ENCODE results near the gene SLC45A2.

Gene SLC45A2

DNA sequence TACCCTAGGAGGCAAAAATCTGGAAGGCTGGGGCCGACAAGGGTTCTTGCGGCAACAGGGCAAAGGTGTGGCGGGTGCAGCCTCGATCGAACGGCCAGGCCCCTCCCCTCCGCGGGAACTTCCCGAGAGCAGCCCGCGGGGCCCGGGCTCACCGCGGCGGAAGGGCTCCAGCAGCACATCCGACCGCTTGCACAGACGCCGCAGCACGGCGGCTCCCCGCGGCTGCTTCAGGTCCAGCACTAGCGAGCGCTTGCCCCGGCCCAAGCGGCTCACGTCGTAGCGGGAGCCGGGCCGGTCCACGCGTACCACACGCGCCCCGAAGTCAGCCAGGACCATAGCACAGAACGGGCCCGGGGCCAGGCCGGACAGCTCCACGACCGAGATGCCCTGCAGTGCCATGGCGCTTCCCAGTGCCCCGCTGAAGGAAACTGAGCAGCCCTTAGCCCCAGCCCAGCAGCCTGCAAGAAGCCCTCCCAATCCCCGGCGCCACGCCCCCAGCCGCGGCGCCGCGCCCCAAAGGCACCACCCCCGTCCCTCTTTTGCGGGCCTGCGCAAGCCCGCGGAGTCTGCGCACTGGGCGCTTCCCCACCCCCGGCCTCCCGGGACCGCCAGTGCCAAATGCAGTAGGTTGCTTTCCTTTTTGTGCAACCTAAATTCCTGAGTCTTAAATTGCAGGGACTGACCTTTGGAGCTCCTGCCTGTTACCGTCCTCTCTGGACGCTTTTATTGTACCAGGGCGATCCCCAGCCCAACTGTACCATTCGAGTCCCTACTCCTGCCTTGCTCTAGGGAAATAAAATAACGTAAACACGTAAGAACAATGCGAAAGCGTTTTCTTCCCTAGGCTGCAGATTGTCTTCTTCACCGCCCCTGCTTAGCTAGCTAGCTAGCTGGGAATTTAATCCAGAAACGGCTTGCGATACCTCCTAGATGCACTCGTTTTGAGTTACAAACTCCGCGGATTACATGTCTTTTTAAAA lies 23.4 kb upstream of the SLC45A2 start, which contains the start of gene AMACR:
Gene AMACR (minus strand): TSS at position 430 of the 980 bp plus-strand sequence. CDS start 31 bp downstream, at position 399.
- DNase-seq (ENCODE audit: low read depth), result peak; percentile 95

DNA sequence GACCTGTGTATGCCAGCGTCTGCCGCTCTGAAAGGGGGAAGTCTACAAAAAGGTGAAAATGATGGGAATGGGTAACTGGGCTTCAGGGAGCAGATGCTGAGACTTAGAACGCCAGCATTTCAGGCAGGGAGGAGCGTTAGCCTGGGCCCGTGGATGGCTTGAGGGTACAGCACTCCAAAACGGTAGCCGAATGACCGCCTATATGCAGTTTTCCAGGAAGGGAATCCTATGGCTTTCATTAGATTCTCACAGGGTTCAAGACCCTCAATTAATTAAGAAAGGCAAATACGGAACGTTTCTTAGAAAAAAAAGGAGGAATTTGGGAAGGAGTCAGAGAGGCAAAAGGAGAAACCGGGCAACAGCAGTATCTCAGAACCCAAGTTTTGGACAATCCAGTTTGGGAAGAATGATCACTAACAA lies 22.7 kb upstream of the SLC45A2 start:
- peak; percentile 25 for DNase-seq (ENCODE audit: low read depth)

DNA sequence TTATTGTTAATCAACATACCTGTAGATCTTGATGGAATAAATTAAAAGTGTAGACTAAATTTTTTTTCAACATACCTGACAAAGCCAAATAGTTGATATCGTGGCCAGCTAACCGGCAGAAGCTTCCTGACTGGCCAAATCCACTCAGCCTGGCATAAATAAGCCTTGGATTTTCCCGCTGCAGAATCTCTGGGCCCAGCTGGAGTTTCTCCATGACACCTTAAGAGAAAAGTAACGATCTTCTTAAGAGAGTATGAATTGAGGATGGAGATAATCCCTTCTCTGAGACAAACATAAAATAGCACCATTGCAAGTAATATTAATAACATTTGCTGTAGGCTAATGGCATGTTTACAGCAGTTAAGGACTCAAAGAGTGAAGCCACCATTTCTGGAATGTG lies 21.2 kb upstream of the SLC45A2 start:
- no peak for DNase-seq (ENCODE audit: low read depth)

DNA sequence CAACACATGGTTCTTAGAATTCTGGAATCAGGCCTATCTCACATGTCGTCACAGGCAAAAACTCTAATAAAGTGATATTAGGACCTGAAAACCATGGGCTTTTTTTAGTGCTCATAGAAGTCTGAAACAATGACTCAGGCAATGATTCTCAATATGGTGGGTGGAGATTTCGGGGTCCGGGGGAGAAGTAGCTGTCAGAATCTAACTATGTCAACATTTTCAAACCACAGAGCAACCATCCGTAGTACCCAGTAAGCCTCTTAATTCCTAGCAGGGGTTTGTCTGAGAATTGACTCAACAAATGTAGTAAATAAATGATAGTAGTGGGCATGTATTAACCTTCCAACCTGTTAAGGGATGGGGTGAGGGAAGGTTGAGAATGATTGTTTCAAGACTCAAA lies 20.7 kb upstream of the SLC45A2 start:
- no peak for DNase-seq (ENCODE audit: low read depth)

DNA sequence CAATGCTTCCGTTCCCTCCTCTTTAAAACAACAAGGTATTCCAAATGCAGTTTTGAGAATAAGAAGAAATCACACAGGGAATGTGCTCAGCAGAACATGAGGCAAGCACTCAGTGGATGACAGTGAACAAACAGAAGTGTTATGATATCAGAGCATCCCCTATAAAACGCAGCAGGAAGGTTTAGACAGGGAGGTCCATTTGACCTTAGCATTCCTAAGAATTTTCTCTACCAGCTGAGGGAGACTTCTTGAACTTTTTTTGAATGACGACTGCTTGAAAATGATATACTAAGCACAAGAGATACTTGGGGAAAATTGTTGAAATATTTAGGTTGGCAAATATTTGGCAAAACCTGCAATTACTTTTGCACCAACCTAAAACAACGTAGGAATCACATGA lies 19.4 kb upstream of the SLC45A2 start:
- DNase-seq (ENCODE audit: low read depth), result no peak

DNA sequence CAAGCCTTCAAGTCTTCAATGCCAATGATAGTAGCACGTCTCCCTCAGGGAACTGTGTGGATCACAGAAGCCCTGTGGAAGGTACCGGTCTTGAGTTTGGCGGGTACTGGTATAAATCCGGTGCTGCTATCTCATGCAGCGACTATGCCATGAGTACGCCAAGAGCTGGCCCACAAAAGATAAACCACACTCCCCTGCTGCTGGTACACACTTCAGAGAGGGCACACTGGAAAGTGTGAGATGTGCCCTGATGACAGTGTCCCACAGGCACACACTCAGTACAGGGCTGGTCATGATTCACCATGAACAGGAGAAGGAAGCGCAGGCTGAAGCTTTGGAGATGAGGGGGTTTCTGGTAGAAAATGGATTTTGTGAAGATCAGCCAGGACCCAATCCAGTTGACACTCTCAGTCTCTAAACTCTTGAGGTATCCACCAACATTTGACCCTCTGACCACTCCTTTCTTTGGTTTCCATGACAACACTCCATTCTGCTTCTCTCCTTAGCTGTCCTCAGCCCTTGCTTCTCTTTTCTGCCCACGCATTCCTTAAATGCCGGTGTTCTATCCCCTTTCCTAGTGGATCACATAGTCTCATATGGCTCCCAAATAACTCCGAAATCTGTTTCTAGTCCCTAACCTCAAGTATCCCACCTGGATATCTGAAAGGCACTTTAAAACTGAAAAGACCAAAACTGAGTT lies 18.3 kb upstream of the SLC45A2 start:
- DNase-seq (ENCODE audit: low read depth), result peak; percentile 33

DNA sequence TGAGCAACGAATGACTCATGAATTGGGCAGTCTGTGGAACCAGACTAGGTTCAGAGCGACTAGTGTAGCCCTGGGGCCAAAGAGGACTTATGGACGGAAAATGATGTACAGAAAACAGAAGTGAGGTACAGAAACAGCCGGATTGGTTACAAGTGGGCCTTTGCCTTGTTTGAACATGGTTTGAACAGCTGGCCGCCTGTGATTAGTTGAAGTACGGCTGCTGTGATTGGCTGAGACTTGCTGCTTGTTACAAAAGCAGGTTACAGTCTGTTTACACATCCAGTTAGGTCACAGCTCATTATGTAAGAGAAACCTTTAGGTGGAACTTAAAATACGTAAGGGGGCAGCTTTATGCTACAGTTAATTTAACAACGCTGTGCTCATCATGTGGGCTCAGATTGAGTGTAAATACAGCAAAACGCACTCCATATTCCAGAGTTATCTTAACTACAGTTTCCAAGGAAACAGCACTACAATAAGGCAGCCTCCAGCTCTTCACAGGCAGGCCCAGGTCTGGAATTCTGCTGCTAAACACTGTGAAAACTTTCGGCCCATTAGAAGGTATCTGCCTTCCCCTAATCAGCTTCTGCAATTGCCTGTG lies 16.8 kb upstream of the SLC45A2 start:
- DNase-seq (ENCODE audit: low read depth), result peak; percentile 71

DNA sequence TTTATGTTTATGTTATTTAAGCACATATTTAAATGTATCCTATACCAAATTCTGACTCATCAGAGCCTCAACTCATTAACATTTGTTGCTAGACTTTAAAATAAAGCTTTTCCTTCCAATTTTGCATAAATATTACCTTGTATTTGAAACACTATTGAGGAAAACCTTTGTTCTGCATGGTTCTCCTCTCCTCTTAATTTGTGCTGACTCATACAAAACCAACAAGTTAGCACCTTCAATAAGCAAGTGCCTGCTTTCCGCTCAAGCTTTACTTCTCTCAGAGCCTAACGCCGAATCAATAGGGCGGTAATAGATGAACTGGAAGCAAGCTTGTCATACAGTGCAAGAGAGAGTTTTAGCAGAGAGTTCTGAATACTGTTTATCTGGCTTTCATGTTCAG lies 15.5 kb upstream of the SLC45A2 start:
- no peak for DNase-seq (ENCODE audit: low read depth)

DNA sequence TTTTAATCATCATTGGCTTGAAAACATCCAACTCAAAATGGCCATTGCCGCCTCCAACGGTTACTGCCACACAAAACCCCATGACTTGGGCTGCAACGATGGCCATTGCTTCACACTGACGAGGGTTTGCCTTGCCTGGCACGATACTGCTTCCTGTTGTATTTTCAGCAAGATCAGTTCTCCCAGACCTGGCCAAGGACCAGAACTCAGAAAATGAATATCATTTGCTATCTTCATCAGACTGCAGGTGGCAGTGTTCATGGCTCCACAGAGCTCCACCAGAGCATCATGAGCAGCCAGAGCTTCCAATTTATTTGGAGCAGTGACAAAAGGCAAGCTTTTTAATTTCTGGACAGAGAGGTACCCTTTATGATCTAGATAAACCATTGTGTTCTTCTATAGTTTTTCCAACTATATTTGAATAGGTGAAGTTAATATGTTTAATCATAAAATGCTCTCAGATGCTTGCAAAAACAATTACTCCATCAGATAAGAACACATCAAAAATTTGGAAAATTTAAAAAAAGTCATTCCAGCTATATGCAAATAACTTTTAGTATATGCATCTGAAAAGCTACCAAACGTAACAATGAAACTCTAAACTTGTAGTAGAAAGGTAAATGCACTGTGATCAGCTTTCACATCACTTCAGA lies 13.0 kb upstream of the SLC45A2 start:
- DNase-seq (ENCODE audit: low read depth), result peak; percentile 89

DNA sequence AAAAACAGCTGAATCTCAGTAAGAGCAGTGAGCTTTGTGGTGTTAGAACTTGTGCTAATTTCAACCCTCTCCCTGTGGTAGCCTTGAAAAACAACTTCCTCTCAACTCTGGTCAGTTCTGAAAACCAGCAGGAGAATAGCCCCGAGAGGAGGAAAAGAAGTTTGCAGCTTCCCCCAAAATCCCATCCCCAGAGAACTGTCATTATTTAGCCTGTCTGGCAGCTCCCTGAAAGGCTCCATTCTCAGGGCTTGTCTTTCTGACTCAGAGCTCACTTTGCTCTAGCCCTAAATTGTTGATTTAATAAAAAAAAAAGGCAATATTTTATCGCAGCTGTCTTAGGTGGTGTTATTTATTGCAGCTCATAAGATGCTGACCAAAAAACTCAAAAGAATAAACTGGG lies 11.4 kb upstream of the SLC45A2 start:
- no peak for DNase-seq (ENCODE audit: low read depth)

DNA sequence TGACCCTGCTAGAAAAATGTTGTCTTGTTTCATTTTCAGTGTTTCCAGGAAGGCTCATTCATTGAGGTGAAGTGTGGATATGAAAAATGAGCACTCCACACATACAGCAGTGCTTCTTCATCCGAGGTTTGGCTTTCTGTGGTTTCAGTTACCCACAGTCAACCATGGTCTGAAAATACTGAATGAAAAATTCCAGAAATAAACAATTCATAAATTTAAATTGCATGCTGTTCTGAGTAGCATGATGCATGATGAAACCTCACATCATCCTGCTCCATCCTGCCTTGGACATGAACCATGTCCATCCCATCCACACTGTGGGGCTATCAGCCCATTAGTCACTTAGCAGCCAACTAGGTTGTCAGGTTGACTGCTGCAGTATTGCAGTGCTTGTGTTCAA lies 10.4 kb upstream of the SLC45A2 start:
- DNase-seq (ENCODE audit: low read depth), result peak; percentile 80

DNA sequence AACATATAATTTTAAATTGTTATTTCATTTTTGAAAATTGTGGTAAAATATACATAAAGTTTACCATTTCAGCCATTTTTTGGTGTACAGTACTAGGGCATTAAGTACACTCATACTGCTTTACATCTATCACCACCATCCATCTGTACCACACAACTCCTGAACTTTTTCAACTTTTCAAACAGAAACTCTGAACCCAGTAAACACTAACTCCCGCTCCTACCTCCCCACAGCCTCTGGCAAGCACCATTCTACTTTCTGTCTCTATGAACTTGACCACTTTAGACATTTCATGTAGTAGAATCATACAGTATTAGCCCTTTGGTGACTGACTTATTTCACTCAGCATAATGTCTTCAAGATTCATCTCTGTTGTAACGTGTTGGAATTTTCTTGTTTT lies 8.4 kb upstream of the SLC45A2 start:
- DNase-seq (ENCODE audit: low read depth), result no peak

DNA sequence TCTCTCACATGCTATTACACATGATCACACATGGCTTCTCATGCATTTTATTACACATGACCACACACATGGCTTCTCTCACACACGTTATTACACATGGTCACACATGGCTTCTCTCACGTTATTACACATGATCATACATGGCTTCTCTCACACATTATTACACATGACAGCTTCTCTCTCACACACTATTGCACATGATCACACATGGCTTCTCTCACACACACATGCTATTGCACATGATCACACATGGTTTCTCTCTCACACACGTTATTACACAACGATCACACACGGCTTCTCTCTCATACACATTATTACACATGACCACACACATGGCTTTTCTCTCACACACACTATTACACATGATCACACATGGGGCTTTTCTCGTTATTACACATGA lies 954 bp upstream of the SLC45A2 start:
- no peak for DNase-seq (ENCODE audit: low read depth)

DNA sequence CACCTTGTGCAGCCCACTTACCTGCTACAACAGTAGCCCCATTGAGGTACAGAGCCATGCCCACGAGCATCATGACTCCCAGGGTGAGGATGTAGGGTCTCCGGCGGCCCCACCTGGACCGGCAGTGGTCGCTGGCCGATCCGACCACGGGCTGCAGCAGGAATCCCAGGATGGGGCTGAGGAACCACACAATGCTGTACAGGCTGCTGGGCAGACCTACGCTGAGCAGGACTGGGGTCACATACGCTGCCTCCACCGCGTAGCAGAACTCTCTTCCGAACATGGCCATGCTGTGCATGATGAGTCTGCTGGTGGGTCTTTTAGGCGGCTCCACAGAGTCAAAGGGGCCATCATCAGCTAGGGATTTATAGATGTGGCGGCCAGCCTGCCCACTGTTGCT lies 315 bp downstream of the SLC45A2 start:
- no peak for DNase-seq (ENCODE audit: low read depth)

DNA sequence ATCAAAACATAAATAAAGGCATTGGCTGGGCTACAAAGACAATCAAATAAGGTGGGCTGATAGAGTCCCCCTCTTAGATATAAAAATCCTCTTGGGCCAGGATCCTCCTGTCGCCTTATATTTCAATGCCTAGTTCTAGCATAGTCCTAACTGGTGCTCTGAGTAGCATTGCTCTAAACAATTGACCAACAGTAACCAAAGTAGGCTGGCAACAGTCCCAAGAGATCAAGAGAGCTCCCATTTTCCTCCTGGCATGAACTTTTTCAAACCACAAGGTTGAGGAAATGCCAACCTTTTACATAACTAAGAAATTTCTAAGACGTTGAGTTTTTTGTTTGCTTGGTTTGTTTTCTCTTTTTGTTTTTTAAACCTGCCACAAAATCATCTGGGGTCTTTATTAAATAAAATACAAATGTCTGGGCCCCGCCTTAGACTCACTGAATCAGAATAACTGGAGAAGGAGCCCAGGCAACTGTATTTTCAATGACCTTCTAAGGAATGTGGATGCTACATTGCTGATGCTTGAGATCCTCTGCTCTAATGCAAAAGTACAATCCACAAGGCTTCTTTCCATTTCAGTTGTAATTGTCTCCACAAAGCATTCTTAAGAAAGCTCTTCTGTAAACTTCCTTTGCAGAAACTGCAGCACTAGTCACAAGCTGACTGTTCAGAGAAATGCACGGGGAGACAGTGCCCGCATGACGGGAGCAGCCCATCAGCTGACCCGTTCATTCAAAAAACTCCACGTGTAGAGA lies 2.9 kb downstream of the SLC45A2 start:
- DNase-seq (ENCODE audit: low read depth), result peak; percentile 48

DNA sequence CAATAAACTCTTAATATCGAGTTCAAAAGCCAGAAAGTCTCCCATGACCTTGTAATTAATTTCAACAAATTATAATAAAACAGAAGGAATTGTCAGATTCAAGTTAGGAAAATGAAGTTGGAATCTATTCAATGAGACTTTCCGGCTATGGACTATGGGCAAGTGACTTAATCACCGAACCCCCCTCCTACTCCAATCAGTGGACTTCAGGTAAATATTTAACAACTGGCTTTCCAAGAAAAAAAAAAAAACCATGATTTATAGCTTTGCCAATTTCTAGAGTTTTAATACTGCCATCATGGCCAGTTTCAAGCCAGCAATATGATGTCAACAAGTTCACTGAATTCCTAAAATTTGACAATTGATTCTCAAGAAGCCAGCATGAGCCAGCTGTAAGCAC lies 4.5 kb downstream of the SLC45A2 start:
- DNase-seq (ENCODE audit: low read depth), result no peak

DNA sequence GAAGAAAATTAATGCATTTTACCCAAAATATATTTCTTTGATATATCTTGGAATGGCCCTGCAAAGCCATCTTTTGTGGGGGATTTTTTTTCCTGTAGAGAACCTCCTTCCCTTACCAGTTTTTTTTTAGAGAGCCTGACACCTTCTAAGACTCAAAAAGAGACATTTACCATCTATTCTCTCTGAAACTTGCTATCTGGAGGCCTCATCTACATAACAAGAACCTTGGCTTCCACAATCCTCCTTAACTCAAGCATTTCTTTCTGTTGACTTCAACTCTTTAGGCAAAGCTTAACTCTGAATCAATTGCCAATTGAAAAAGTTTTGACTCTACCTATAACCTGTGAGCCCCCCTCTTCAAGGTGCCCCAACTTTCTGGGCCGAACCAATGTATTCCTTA lies 6.2 kb downstream of the SLC45A2 start:
- no peak for DNase-seq (ENCODE audit: low read depth)

DNA sequence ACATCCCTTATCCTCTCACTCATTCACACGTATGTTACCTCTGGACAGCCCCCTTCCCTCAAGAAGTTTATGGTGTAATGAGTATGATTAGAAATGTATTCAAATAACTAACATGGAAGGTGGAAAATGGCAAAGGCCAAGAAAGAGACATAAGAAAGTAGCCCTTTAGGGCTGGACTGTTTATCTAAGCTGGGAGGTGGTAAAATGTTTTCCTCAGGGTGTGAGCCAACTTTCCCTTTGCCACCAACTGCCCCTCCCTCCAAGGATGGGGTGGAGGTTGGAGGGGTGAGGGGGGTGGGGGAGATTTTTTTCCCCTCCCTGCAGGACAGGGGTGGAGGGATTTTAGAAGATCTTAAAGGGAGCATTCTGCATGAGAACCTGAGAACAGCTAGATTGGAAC lies 8.2 kb downstream of the SLC45A2 start:
- no peak for DNase-seq (ENCODE audit: low read depth)

DNA sequence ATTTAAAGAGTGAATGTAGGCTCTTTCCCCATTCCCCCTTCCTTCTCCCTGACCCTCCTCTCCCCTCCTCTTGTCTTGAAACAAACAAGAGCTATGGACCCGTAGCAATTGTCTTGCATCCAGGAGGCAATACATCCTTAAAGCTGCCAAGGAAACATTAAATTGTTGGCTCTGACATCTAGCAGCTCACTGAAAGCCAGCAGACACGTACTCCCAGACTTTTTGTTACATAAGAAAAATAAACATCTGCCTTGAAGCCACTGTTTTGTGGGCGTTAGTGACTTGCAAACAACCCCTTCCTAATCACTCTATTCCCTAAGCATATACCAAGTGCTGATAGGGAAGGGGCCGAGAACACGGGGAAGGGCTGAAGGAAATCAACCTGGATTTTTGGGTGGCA lies 8.6 kb downstream of the SLC45A2 start:
- peak; percentile 39 for DNase-seq (ENCODE audit: low read depth)

DNA sequence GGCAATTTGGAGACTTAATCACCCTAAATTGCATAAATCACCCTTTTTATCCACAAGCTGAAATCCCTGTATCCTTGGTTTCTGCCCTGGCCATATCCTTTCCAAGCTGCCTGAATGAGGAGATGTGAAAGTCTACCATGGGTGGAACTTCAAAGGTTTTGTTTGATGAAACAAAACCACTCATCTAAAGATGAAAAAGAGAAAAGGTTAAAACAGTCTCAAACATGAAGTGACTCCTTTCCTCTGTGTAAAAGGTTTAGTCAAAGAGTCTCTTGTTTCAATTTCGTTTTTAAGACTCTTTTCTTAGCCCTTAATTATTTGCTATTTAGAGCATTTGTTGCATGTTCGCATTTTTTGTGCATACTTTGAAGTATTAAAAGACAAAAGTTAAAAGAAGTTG lies 11.2 kb downstream of the SLC45A2 start:
- no peak for DNase-seq (ENCODE audit: low read depth)

All from EH (cell line).